Testis (tissue), 2 donors: Measurements from ENCODE around the gene TRIM52.
"Not testable (repeated sequence)": the region's sequence is repeated elsewhere in the genome, so short reads cannot be mapped to it uniquely, and the experiment has no call there.

Experiments
- POLR2A ChIP-seq: fragments of 450-650 bp; IDR thresholded peaks from one replicate; pipeline ENCODE4 v1.6.1; 2017; ENCODE audit warnings: antibody characterized with exemption, mild to moderate bottlenecking, moderate library complexity
- TF ChIP-seq, protein P1 (sequence below), 3 experiments: fragments of 450-650 bp in 2 of 3; fragments of 200-600 bp in 1 of 3; sonication (generic) in 1 of 3; IDR thresholded peaks; one replicate each; pipeline ENCODE4 v1.5.1; 2016 to 2019; ENCODE audit warnings: antibody characterized with exemption in 3 of 3, mild to moderate bottlenecking in 2 of 3, moderate library complexity in 1 of 3

DNA sequence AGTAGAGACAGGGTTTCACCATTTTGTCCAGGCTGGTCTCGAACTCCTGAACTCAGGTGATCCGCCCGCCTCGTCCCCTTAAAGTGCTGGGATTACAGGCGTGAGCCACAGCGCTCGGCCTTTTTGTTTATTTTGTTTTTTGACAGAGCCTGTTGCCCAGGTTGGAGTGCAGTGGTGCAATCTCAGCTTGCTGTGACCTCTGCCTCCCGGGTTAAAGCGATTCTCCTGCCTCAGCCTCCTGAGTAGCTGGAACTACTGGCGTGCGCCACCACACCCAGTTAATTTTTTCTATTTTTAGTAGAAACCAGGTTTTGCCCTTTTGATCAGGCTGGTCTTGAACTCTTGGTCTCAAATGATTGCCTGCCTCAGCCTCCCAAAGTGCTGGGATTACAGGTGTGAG is 50.8 kb downstream of the TRIM52 start:
- TF ChIP-seq, protein P1, sequence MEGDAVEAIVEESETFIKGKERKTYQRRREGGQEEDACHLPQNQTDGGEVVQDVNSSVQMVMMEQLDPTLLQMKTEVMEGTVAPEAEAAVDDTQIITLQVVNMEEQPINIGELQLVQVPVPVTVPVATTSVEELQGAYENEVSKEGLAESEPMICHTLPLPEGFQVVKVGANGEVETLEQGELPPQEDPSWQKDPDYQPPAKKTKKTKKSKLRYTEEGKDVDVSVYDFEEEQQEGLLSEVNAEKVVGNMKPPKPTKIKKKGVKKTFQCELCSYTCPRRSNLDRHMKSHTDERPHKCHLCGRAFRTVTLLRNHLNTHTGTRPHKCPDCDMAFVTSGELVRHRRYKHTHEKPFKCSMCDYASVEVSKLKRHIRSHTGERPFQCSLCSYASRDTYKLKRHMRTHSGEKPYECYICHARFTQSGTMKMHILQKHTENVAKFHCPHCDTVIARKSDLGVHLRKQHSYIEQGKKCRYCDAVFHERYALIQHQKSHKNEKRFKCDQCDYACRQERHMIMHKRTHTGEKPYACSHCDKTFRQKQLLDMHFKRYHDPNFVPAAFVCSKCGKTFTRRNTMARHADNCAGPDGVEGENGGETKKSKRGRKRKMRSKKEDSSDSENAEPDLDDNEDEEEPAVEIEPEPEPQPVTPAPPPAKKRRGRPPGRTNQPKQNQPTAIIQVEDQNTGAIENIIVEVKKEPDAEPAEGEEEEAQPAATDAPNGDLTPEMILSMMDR (IDR thresholded peaks at IDR 0.05), result not testable (repeated sequence)
- TF ChIP-seq POLR2A, result not testable (repeated sequence)
